Measurements from ENCODE around the gene TTC7B. TPM values are rescaled to one million over a fixed set of nuclear protein-coding genes. Genes with fewer than 3 reads are reported as not detected.

TTC7B gene
- total and polyA plus RNA-seq, 2 of the 8 experiments (the other 6 are each of a cell fraction or from before 2014, with no cell fraction given): 23.7 to 34.0 TPM

DNA sequence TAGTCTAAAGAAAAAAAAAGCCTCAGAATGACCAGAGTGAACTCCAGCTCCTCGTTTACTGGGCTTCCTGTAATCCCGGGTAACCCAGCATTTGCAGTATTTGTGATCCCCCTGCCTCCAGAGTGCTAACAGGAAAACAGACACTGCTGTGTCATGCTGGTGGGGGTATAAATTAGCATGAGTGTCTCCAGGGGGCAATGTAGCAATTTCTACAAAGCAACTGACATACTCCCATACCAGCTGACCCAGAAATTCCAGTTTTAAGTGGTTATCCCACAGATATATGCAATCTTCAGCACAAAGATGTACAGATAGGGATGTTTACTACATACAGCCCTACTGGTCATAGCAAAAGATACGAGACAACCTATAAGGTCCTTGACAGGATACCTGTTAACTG is 18.8 kb downstream of the TTC7B start (continued):
- TF ChIP-seq, protein P1, sequence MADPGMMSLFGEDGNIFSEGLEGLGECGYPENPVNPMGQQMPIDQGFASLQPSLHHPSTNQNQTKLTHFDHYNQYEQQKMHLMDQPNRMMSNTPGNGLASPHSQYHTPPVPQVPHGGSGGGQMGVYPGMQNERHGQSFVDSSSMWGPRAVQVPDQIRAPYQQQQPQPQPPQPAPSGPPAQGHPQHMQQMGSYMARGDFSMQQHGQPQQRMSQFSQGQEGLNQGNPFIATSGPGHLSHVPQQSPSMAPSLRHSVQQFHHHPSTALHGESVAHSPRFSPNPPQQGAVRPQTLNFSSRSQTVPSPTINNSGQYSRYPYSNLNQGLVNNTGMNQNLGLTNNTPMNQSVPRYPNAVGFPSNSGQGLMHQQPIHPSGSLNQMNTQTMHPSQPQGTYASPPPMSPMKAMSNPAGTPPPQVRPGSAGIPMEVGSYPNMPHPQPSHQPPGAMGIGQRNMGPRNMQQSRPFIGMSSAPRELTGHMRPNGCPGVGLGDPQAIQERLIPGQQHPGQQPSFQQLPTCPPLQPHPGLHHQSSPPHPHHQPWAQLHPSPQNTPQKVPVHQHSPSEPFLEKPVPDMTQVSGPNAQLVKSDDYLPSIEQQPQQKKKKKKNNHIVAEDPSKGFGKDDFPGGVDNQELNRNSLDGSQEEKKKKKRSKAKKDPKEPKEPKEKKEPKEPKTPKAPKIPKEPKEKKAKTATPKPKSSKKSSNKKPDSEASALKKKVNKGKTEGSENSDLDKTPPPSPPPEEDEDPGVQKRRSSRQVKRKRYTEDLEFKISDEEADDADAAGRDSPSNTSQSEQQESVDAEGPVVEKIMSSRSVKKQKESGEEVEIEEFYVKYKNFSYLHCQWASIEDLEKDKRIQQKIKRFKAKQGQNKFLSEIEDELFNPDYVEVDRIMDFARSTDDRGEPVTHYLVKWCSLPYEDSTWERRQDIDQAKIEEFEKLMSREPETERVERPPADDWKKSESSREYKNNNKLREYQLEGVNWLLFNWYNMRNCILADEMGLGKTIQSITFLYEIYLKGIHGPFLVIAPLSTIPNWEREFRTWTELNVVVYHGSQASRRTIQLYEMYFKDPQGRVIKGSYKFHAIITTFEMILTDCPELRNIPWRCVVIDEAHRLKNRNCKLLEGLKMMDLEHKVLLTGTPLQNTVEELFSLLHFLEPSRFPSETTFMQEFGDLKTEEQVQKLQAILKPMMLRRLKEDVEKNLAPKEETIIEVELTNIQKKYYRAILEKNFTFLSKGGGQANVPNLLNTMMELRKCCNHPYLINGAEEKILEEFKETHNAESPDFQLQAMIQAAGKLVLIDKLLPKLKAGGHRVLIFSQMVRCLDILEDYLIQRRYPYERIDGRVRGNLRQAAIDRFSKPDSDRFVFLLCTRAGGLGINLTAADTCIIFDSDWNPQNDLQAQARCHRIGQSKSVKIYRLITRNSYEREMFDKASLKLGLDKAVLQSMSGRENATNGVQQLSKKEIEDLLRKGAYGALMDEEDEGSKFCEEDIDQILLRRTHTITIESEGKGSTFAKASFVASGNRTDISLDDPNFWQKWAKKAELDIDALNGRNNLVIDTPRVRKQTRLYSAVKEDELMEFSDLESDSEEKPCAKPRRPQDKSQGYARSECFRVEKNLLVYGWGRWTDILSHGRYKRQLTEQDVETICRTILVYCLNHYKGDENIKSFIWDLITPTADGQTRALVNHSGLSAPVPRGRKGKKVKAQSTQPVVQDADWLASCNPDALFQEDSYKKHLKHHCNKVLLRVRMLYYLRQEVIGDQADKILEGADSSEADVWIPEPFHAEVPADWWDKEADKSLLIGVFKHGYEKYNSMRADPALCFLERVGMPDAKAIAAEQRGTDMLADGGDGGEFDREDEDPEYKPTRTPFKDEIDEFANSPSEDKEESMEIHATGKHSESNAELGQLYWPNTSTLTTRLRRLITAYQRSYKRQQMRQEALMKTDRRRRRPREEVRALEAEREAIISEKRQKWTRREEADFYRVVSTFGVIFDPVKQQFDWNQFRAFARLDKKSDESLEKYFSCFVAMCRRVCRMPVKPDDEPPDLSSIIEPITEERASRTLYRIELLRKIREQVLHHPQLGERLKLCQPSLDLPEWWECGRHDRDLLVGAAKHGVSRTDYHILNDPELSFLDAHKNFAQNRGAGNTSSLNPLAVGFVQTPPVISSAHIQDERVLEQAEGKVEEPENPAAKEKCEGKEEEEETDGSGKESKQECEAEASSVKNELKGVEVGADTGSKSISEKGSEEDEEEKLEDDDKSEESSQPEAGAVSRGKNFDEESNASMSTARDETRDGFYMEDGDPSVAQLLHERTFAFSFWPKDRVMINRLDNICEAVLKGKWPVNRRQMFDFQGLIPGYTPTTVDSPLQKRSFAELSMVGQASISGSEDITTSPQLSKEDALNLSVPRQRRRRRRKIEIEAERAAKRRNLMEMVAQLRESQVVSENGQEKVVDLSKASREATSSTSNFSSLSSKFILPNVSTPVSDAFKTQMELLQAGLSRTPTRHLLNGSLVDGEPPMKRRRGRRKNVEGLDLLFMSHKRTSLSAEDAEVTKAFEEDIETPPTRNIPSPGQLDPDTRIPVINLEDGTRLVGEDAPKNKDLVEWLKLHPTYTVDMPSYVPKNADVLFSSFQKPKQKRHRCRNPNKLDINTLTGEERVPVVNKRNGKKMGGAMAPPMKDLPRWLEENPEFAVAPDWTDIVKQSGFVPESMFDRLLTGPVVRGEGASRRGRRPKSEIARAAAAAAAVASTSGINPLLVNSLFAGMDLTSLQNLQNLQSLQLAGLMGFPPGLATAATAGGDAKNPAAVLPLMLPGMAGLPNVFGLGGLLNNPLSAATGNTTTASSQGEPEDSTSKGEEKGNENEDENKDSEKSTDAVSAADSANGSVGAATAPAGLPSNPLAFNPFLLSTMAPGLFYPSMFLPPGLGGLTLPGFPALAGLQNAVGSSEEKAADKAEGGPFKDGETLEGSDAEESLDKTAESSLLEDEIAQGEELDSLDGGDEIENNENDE (IDR thresholded peaks at IDR 0.05; ENCODE audit: insufficient replicate concordance, low read length): no peak
- no peak for TF ChIP-seq JUND (IDR thresholded peaks at IDR 0.05; ENCODE audit: low read length)
- no peak for TF ChIP-seq SP2 (IDR thresholded peaks at IDR 0.05; ENCODE audit: low read length)
- no peak for TF ChIP-seq CBX5 (IDR thresholded peaks at IDR 0.05; ENCODE audit: low read depth, low read length)
- TF ChIP-seq CHD1 (IDR thresholded peaks at IDR 0.05; ENCODE audit: low read depth, low read length): no peak
- no peak for TF ChIP-seq TAF1 (IDR thresholded peaks at IDR 0.05; ENCODE audit: low read depth, low read length)
- TF ChIP-seq, protein P2, sequence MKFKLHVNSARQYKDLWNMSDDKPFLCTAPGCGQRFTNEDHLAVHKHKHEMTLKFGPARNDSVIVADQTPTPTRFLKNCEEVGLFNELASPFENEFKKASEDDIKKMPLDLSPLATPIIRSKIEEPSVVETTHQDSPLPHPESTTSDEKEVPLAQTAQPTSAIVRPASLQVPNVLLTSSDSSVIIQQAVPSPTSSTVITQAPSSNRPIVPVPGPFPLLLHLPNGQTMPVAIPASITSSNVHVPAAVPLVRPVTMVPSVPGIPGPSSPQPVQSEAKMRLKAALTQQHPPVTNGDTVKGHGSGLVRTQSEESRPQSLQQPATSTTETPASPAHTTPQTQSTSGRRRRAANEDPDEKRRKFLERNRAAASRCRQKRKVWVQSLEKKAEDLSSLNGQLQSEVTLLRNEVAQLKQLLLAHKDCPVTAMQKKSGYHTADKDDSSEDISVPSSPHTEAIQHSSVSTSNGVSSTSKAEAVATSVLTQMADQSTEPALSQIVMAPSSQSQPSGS (IDR thresholded peaks at IDR 0.05; ENCODE audit: low read length): no peak
- TF ChIP-seq, protein P3, sequence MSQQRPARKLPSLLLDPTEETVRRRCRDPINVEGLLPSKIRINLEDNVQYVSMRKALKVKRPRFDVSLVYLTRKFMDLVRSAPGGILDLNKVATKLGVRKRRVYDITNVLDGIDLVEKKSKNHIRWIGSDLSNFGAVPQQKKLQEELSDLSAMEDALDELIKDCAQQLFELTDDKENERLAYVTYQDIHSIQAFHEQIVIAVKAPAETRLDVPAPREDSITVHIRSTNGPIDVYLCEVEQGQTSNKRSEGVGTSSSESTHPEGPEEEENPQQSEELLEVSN (IDR thresholded peaks at IDR 0.05): no peak
